Measurements from ENCODE around the gene SEMA3F.

DNA sequence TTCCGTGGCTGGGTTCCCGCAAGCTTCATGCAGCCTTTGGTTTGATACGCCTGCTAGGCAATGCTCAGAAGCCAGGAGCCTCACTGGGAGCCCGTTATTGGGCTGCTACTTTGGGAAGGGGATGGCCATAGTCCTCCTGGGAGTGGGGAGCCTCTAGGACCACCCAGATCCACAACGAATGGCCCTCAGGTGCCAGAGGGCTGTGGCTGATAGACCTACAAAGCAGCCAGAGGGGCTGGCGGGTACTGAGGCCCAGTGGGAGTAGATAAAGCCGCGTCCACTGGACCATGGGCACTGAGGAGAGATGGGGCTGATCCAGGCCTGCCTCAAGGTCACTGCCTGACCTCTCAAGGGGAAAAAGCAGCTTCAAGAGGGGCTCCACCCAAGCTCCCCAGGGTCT is 37.0 kb downstream of the SEMA3F start:
- no peak for TF ChIP-seq EZH2 (IDR thresholded peaks at IDR 0.05; ENCODE audit: borderline replicate concordance, low read depth, low read length, severe bottlenecking)
- TF ChIP-seq, protein P1, sequence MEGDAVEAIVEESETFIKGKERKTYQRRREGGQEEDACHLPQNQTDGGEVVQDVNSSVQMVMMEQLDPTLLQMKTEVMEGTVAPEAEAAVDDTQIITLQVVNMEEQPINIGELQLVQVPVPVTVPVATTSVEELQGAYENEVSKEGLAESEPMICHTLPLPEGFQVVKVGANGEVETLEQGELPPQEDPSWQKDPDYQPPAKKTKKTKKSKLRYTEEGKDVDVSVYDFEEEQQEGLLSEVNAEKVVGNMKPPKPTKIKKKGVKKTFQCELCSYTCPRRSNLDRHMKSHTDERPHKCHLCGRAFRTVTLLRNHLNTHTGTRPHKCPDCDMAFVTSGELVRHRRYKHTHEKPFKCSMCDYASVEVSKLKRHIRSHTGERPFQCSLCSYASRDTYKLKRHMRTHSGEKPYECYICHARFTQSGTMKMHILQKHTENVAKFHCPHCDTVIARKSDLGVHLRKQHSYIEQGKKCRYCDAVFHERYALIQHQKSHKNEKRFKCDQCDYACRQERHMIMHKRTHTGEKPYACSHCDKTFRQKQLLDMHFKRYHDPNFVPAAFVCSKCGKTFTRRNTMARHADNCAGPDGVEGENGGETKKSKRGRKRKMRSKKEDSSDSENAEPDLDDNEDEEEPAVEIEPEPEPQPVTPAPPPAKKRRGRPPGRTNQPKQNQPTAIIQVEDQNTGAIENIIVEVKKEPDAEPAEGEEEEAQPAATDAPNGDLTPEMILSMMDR (IDR thresholded peaks at IDR 0.05; ENCODE audit: borderline replicate concordance, extremely low read depth, low read length, poor library complexity, severe bottlenecking), result no peak

Measured in DND-41 (cell line).